Stimulated activated CD8-positive, alpha-beta memory T cell treated with anti-CD3 and anti-CD28 coated beads, Interleukin-15, amount 100 ng/mL, for 48 hours (primary cell): ENCODE data around the gene ENOX1.
"Not testable (repeated sequence)": the region's sequence is repeated elsewhere in the genome, so short reads cannot be mapped to it uniquely, and the experiment has no call there.

Experiments
- DNase-seq, 2 donors: peaks; one replicate each; pipeline ENCODE4 v3.0.0-alpha.2; 2020; ENCODE audit warnings: low read depth in 2 of 2

ENOX1 gene

GRCh38 chr13:43432958-43433357, 353.8 kb downstream of the ENOX1 start:
- DNase-seq: no peak

GRCh38 chr13:43431841-43432240, 354.9 kb downstream of the ENOX1 start:
- no peak for DNase-seq

- no peak for DNase-seq
Observed at GRCh38 chr13:43431290-43431716, 355.5 kb downstream of the ENOX1 start.

GRCh38 chr13:43428545-43429296, 358.1 kb downstream of the ENOX1 start:
- DNase-seq: no peak

GRCh38 chr13:43426355-43426754, 360.4 kb downstream of the ENOX1 start:
- no peak for DNase-seq

GRCh38 chr13:43425234-43425633, 361.5 kb downstream of the ENOX1 start:
- DNase-seq: no peak

- no peak for DNase-seq
Observed at GRCh38 chr13:43424412-43424811, 362.4 kb downstream of the ENOX1 start.

- no peak for DNase-seq
Observed at GRCh38 chr13:43422116-43422515, 364.7 kb downstream of the ENOX1 start.

GRCh38 chr13:43416842-43417241, 369.9 kb downstream of the ENOX1 start:
- not testable (repeated sequence) for DNase-seq

GRCh38 chr13:43416408-43416807, 370.4 kb downstream of the ENOX1 start:
- not testable (repeated sequence) for DNase-seq

GRCh38 chr13:43415903-43416391, 370.8 kb downstream of the ENOX1 start:
- DNase-seq: not testable (repeated sequence)

- no peak for DNase-seq
Observed at GRCh38 chr13:43414111-43414510, 372.7 kb downstream of the ENOX1 start.

GRCh38 chr13:43411741-43412140, 375.0 kb downstream of the ENOX1 start:
- no peak for DNase-seq

- DNase-seq: no peak
Observed at GRCh38 chr13:43411211-43411610, 375.6 kb downstream of the ENOX1 start.

GRCh38 chr13:43408274-43408673, 378.5 kb downstream of the ENOX1 start:
- DNase-seq: no peak

GRCh38 chr13:43407023-43407581, 379.7 kb downstream of the ENOX1 start:
- no peak for DNase-seq

- DNase-seq: no peak
Observed at GRCh38 chr13:43405457-43405856, 381.3 kb downstream of the ENOX1 start.

GRCh38 chr13:43402380-43402779, 384.4 kb downstream of the ENOX1 start:
- no peak for DNase-seq

- no peak for DNase-seq
Observed at GRCh38 chr13:43401361-43401760, 385.4 kb downstream of the ENOX1 start.

GRCh38 chr13:43397111-43397510, 389.7 kb downstream of the ENOX1 start:
- no peak for DNase-seq

- DNase-seq: no peak
Observed at GRCh38 chr13:43391036-43391435, 395.7 kb downstream of the ENOX1 start.

GRCh38 chr13:43390619-43391018, 396.2 kb downstream of the ENOX1 start:
- no peak for DNase-seq

- DNase-seq: no peak
Observed at GRCh38 chr13:43389983-43390382, 396.8 kb downstream of the ENOX1 start.
